GM21390 (cell line): ENCODE measurements around the gene NHSL1.

ENCODE experiments used
- ATAC-seq: cut with Tn5 transposase; IDR thresholded peaks from one replicate; pipeline ENCODE4 v1.9.1; 2021; ENCODE audit not compliant: unreplicated experiment

The NHSL1 gene

GRCh38 chr6:138404666-138405337 is 94.5 kb downstream of the NHSL1 start:
- no peak for ATAC-seq

- peak; percentile 88 for ATAC-seq
Measured at GRCh38 chr6:138403801-138404665, 95.3 kb downstream of the NHSL1 start, which contains the start of gene HEBP2. Gene HEBP2 (plus strand): TSS chr6:138404223. CDS start chr6:138404496, 273 bp downstream.

GRCh38 chr6:138403324-138403800 is 95.9 kb downstream of the NHSL1 start:
- ATAC-seq = no peak

GRCh38 chr6:138402838-138403187 is 96.5 kb downstream of the NHSL1 start:
- ATAC-seq = no peak

GRCh38 chr6:138401960-138402837 is 97.1 kb downstream of the NHSL1 start:
- no peak for ATAC-seq

GRCh38 chr6:138400326-138400725 is 99.0 kb downstream of the NHSL1 start:
- ATAC-seq = no peak

- ATAC-seq = no peak
Measured at GRCh38 chr6:138397128-138398122, 101.9 kb downstream of the NHSL1 start.

GRCh38 chr6:138396709-138397108 is 102.6 kb downstream of the NHSL1 start:
- no peak for ATAC-seq

GRCh38 chr6:138393871-138394783 is 105.2 kb downstream of the NHSL1 start:
- no peak for ATAC-seq

- no peak for ATAC-seq
Measured at GRCh38 chr6:138389551-138389950, 109.7 kb downstream of the NHSL1 start.

GRCh38 chr6:138387577-138388368 is 111.5 kb downstream of the NHSL1 start:
- ATAC-seq = no peak

GRCh38 chr6:138386897-138387296 is 112.4 kb downstream of the NHSL1 start:
- no peak for ATAC-seq

- no peak for ATAC-seq
Measured at GRCh38 chr6:138383776-138384175, 115.5 kb downstream of the NHSL1 start.

- ATAC-seq = no peak
Measured at GRCh38 chr6:138382498-138383265, 116.6 kb downstream of the NHSL1 start.

- ATAC-seq = no peak
Measured at GRCh38 chr6:138378463-138378862, 120.8 kb downstream of the NHSL1 start.

GRCh38 chr6:138377844-138378243 is 121.5 kb downstream of the NHSL1 start, which contains the start of gene SMIM28:
Gene SMIM28 (plus strand): TSS chr6:138377905. CDS start chr6:138378073, 168 bp downstream.
- ATAC-seq = no peak

- no peak for ATAC-seq
Measured at GRCh38 chr6:138377042-138377441, 122.3 kb downstream of the NHSL1 start.
